Measurements from ENCODE around the gene PTCHD1. TPM values are rescaled to one million over a fixed set of nuclear protein-coding genes. Genes with fewer than 3 reads are reported as not detected.

The PTCHD1 gene
- total and polyA plus RNA-seq, 5 donors from 2014 or later = not detected

DNA sequence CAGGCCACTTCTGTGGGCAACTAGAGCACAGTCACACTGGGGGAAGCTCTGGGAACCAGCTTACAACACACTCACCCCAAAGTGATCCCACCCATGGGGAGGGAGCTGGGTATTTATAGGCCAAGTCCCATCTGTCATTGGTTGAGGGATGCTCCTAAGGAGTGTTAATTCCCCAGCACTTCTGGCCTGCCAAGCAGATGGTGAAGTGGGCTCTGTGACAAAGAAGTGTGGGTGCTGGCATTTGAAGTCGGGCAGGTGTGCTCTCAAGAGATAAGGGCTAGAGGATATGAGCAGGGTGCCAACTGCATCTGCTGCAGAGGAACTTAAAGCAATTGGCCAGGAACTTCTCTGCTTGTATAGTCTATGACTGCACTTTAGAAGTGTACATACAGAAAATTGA lies 30.9 kb downstream of the PTCHD1 start:
- Mint-ChIP-seq H3K4me1 (no peaks in the 10 kb centered on the region), H3K9me3 (peaks cover 0 to 3% (median 0%) of the 10 kb centered on the region in 7 donors), H3K27ac (no peak overlapping the region), H3K4me3 (no peak overlapping the region), H3K36me3 (no peaks in the 10 kb centered on the region), H3K27me3 (no peaks in the 10 kb centered on the region)
- DNase-seq = no peak
- Histone ChIP-seq H3K27ac (ENCODE audit: insufficient read depth, low read length, poor library complexity, severe bottlenecking) (no peak overlapping the region), H3K9me3 (ENCODE audit: control insufficient read depth in 2 of 2, low read length in 2 of 2) (no peaks in the 10 kb centered on the region), H3K27me3 (ENCODE audit: control insufficient read depth, insufficient read depth, low read length) (no peaks in the 10 kb centered on the region), H3K4me3 (ENCODE audit: low read depth, low read length) (no peak overlapping the region), H3K36me3 (ENCODE audit: control insufficient read depth, insufficient read depth, low read length) (no peaks in the 10 kb centered on the region), H3K4me1 (ENCODE audit: control insufficient read depth, insufficient read depth, low read length, poor library complexity, severe bottlenecking) (no peaks in the 10 kb centered on the region)
- no peak for ATAC-seq (ENCODE audit: low read depth in 2 of 2)

DNA sequence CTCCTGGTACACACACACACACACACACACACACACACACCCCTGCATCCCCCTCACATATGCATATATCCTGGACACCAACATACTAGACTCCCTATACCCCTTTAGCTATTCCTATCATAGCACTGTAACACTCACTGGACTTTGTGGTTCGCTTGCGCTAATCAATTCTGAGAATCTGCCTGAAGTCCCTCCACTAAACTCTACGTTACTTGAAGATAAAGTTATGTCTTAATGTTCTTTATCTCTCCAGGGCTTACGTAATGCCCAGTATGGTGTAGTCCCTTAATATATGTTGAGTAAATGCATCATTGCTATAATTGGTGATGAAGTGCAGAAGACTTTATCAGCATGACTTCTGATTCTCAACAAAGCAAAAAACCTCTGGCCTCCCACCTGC lies 32.3 kb downstream of the PTCHD1 start:
- H3K4me3 Mint-ChIP-seq = no peak overlapping the region
- Histone ChIP-seq H3K27ac (ENCODE audit: insufficient read depth, low read length, poor library complexity, severe bottlenecking) (no peak overlapping the region), H3K4me1 (ENCODE audit: control insufficient read depth, insufficient read depth, low read length, poor library complexity, severe bottlenecking) (no peaks in the 10 kb centered on the region), H3K36me3 (ENCODE audit: control insufficient read depth, insufficient read depth, low read length) (no peaks in the 10 kb centered on the region), H3K4me3 (ENCODE audit: low read depth, low read length) (no peak overlapping the region), H3K9me3 (ENCODE audit: control insufficient read depth in 2 of 2, low read length in 2 of 2) (no peaks in the 10 kb centered on the region), H3K27me3 (ENCODE audit: control insufficient read depth, insufficient read depth, low read length) (no peaks in the 10 kb centered on the region)
- no peak for ATAC-seq (ENCODE audit: low read depth in 2 of 2)
- H3K36me3 Mint-ChIP-seq = no peaks in the 10 kb centered on the region
- no peaks in the 10 kb centered on the region for H3K4me1 Mint-ChIP-seq
- H3K27me3 Mint-ChIP-seq = no peaks in the 10 kb centered on the region
- H3K27ac Mint-ChIP-seq = no peak overlapping the region
- H3K9me3 Mint-ChIP-seq = peaks cover 0 to 2% (median 0%) of the 10 kb centered on the region in 7 donors
- DNase-seq = no peak

DNA sequence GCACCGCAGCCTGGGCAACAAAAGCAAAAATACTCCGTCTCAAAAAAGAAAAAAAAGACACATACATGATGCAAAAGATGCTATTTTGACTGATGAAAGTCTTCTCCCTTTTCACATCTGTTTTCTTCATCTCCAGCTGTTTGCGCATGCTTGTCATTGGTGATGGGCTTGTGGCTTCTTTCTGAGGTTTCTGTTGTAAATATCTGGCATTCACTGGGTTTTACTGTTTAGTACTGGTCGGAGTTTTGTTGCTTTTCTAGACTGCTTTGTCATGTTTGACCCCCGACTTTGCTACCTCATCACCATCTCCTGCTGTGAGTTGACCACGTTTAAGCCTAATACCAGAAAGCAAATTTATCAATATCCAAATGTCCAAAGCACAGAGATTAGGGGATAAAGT lies 34.4 kb downstream of the PTCHD1 start:
- ATAC-seq (ENCODE audit: low read depth in 2 of 2) = no peak

DNA sequence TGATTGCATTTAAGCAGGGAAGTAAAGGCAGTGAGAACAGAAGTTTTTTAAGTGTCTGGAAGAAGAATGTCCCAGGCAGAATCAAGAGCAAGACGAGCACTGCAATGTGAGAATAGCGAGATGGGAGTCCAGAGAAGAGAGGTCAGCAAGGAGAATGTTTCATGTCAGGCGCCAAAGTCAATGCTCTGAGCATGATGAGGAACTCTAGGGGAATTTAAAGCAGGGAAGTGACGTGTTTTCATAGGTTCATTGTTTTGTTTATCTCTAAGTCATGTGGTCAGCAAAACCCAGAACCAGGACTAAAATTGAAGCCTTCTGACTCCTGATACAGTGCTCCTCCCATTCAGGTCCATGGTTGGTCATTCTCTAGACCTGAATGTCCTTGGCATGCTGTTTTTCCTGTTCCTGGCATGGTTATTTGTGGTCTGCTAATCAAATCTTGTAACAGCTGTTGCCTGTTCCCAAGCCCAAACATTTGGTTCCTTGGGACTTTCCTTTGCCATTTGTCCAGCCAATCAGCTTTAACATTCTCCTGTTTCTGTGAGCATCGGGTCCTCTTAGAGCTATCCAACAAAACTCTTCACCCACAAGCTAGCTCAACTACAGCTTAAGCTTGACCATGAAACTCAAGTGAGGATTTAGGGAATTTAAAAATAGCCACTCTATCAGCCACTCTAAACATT lies 37.7 kb downstream of the PTCHD1 start:
- H3K9me3 Mint-ChIP-seq = peaks cover 0 to 4% (median 0%) of the 10 kb centered on the region in 7 donors
- DNase-seq = no peak
- no peaks in the 10 kb centered on the region for H3K4me1 Mint-ChIP-seq
- no peaks in the 10 kb centered on the region for H3K27me3 Mint-ChIP-seq
- no peaks in the 10 kb centered on the region for H3K36me3 Mint-ChIP-seq
- Histone ChIP-seq H3K36me3 (ENCODE audit: control insufficient read depth, insufficient read depth, low read length) (no peaks in the 10 kb centered on the region), H3K4me3 (ENCODE audit: low read depth, low read length) (no peak overlapping the region), H3K27me3 (ENCODE audit: control insufficient read depth, insufficient read depth, low read length) (no peaks in the 10 kb centered on the region), H3K9me3 (ENCODE audit: control insufficient read depth in 2 of 2, low read length in 2 of 2) (no peaks in the 10 kb centered on the region), H3K4me1 (ENCODE audit: control insufficient read depth, insufficient read depth, low read length, poor library complexity, severe bottlenecking) (no peaks in the 10 kb centered on the region), H3K27ac (ENCODE audit: insufficient read depth, low read length, poor library complexity, severe bottlenecking) (no peak overlapping the region)
- H3K4me3 Mint-ChIP-seq = no peak overlapping the region
- no peak for ATAC-seq (ENCODE audit: low read depth in 2 of 2)
- H3K27ac Mint-ChIP-seq = no peak overlapping the region

More for the DNA sequence above, 34.4 kb downstream of the PTCHD1 start:
- Histone ChIP-seq H3K27me3 (ENCODE audit: control insufficient read depth, insufficient read depth, low read length) (no peaks in the 10 kb centered on the region), H3K27ac (ENCODE audit: insufficient read depth, low read length, poor library complexity, severe bottlenecking) (no peak overlapping the region), H3K4me3 (ENCODE audit: low read depth, low read length) (no peak overlapping the region), H3K36me3 (ENCODE audit: control insufficient read depth, insufficient read depth, low read length) (no peaks in the 10 kb centered on the region), H3K9me3 (ENCODE audit: control insufficient read depth in 2 of 2, low read length in 2 of 2) (no peaks in the 10 kb centered on the region), H3K4me1 (ENCODE audit: control insufficient read depth, insufficient read depth, low read length, poor library complexity, severe bottlenecking) (no peaks in the 10 kb centered on the region)
- Mint-ChIP-seq H3K4me3 (no peak overlapping the region), H3K27me3 (no peaks in the 10 kb centered on the region), H3K4me1 (no peaks in the 10 kb centered on the region), H3K27ac (no peak overlapping the region), H3K36me3 (no peaks in the 10 kb centered on the region), H3K9me3 (peaks cover 0 to 2% (median 0%) of the 10 kb centered on the region in 7 donors)
- no peak for DNase-seq

DNA sequence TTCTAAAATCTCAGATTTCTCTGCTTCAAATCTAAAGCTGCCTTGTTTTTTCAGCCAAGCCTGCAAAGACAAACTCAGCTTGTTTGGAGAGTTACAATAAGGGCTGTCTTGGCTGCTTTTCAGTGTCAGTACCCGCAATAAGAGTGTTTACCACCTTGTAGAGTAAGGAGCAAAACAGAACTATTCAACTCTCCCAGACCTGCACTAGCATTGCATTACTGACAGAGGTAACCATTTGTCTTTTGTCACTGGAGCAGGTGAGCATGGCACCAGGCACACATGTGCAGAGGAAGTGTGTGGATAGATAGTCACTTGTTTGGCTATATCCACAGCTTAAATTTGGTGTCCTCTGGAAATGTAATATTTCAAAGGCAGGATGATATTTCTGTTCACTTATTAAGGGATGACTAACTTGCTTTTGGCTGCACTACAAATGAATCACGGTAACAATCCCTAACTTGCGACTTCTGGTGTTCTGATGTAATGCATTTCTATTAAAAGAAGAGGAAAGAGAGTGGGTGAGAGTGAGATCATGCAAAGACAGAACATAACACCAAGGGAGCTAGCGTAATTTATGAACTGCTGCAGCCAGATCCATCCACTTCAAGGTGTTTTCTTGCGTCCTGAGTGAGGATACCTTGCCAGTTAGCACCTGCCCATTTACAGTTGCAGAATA lies 38.6 kb downstream of the PTCHD1 start:
- H3K4me1 Mint-ChIP-seq = no peaks in the 10 kb centered on the region
- Histone ChIP-seq H3K27ac (ENCODE audit: insufficient read depth, low read length, poor library complexity, severe bottlenecking) (no peak overlapping the region), H3K9me3 (ENCODE audit: control insufficient read depth in 2 of 2, low read length in 2 of 2) (no peaks in the 10 kb centered on the region), H3K27me3 (ENCODE audit: control insufficient read depth, insufficient read depth, low read length) (no peaks in the 10 kb centered on the region), H3K4me3 (ENCODE audit: low read depth, low read length) (no peak overlapping the region), H3K4me1 (ENCODE audit: control insufficient read depth, insufficient read depth, low read length, poor library complexity, severe bottlenecking) (no peaks in the 10 kb centered on the region), H3K36me3 (ENCODE audit: control insufficient read depth, insufficient read depth, low read length) (no peaks in the 10 kb centered on the region)
- DNase-seq (no peak), ATAC-seq (ENCODE audit: low read depth in 2 of 2) (no peak)
- no peaks in the 10 kb centered on the region for H3K27me3 Mint-ChIP-seq
- no peak overlapping the region for H3K27ac Mint-ChIP-seq
- H3K9me3 Mint-ChIP-seq = peaks cover 0 to 4% (median 0%) of the 10 kb centered on the region in 7 donors
- H3K36me3 Mint-ChIP-seq = no peaks in the 10 kb centered on the region
- H3K4me3 Mint-ChIP-seq = no peak overlapping the region

DNA sequence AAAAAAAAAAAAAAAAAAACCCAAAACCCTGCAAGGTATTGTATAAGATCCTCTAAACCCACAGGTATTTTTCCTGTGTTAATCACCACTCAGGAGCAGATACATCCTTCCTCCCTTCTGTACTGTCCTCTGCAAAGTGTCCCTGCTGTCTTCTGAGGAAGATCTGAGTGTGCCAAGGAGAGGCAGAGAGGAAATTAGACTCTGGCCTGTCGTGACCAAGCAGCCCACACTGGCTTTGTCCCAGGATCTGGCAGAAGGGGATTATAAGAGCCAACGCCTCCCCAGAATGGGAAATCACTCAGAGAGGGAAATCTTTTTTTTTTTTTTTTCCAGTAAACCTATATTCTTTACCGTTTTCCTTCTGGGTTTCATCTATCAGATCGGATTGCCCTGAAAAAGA lies 39.6 kb downstream of the PTCHD1 start:
- no peak overlapping the region for H3K27ac ChIP-seq (ENCODE audit: insufficient read depth, low read length, poor library complexity, severe bottlenecking)
- Mint-ChIP-seq H3K36me3 (no peaks in the 10 kb centered on the region), H3K4me3 (no peak overlapping the region), H3K27ac (no peak overlapping the region), H3K4me1 (no peaks in the 10 kb centered on the region), H3K27me3 (no peaks in the 10 kb centered on the region), H3K9me3 (peaks cover 0 to 3% (median 0%) of the 10 kb centered on the region in 7 donors)
- H3K4me3 ChIP-seq (ENCODE audit: low read depth, low read length) = no peak overlapping the region
- no peaks in the 10 kb centered on the region for H3K4me1 ChIP-seq (ENCODE audit: control insufficient read depth, insufficient read depth, low read length, poor library complexity, severe bottlenecking)
- DNase-seq (no peak), ATAC-seq (ENCODE audit: low read depth in 2 of 2) (no peak)
- H3K27me3 ChIP-seq (ENCODE audit: control insufficient read depth, insufficient read depth, low read length) = no peaks in the 10 kb centered on the region
- no peaks in the 10 kb centered on the region for H3K9me3 ChIP-seq (ENCODE audit: control insufficient read depth in 2 of 2, low read length in 2 of 2)
- H3K36me3 ChIP-seq (ENCODE audit: control insufficient read depth, insufficient read depth, low read length) = no peaks in the 10 kb centered on the region

DNA sequence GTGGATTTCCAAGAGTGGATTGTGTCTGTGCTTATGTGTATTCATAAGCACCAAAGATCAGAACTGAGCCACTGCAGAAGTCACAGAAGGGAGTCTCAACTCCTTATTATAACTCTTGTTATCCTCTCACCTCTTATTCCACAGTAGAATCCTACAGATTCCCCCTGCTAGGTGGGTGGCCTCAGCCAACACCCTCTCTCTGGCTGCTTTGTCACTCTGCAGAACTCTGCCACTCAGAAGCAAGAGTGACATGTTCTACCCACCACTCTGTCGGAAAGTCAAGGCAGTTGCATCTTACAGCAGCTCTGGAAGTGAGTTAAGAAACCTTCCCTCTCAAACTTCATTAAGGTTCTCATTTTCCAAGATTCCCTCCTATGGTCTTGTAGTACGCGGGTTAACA lies 41.9 kb downstream of the PTCHD1 start:
- DNase-seq = no peak
- H3K27ac ChIP-seq (ENCODE audit: insufficient read depth, low read length, poor library complexity, severe bottlenecking) = no peak overlapping the region
- no peak for ATAC-seq (ENCODE audit: low read depth in 2 of 2)
- H3K4me1 Mint-ChIP-seq = peaks cover 0 to 2% (median 0%) of the 10 kb centered on the region in 4 donors
- no peak overlapping the region for H3K27ac Mint-ChIP-seq
- H3K36me3 Mint-ChIP-seq = no peaks in the 10 kb centered on the region
- H3K4me3 ChIP-seq (ENCODE audit: low read depth, low read length) = no peak overlapping the region
- peaks cover 0 to 3% (median 0%) of the 10 kb centered on the region in 7 donors for H3K9me3 Mint-ChIP-seq
- no peaks in the 10 kb centered on the region for H3K27me3 Mint-ChIP-seq
- H3K4me3 Mint-ChIP-seq = no peak overlapping the region
- H3K9me3 ChIP-seq (ENCODE audit: control insufficient read depth in 2 of 2, low read length in 2 of 2) = no peaks in the 10 kb centered on the region
- H3K4me1 ChIP-seq (ENCODE audit: control insufficient read depth, insufficient read depth, low read length, poor library complexity, severe bottlenecking) = no peaks in the 10 kb centered on the region
- H3K27me3 ChIP-seq (ENCODE audit: control insufficient read depth, insufficient read depth, low read length) = no peaks in the 10 kb centered on the region
- no peaks in the 10 kb centered on the region for H3K36me3 ChIP-seq (ENCODE audit: control insufficient read depth, insufficient read depth, low read length)

DNA sequence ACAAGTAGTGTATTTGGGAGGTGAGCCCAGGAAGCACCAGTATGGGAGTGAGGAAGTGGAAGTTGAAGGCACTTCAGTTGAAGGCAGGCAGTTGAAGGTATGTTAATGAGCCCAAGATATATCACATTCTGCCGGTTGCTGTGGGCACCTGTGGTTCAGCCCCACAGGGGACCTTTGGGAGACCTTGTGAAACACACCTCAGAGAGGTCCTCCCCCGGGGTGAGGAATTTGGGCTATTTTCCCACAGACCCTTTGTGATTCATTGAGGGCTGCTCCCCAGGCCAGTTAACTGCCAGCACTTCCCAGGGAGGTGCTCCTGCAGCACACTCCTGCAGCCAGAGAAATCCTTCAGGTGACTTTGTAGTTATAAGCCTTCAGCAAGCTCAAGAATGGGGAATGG lies 45.9 kb downstream of the PTCHD1 start:
- Mint-ChIP-seq H3K9me3 (peaks cover 0 to 5% (median 0%) of the 10 kb centered on the region in 7 donors), H3K27me3 (no peaks in the 10 kb centered on the region), H3K4me3 (no peak overlapping the region), H3K36me3 (no peaks in the 10 kb centered on the region), H3K27ac (no peak overlapping the region), H3K4me1 (peaks cover 0 to 2% (median 0%) of the 10 kb centered on the region in 4 donors)
- DNase-seq = no peak
- Histone ChIP-seq H3K27ac (ENCODE audit: insufficient read depth, low read length, poor library complexity, severe bottlenecking) (no peak overlapping the region), H3K9me3 (ENCODE audit: control insufficient read depth in 2 of 2, low read length in 2 of 2) (no peaks in the 10 kb centered on the region), H3K4me1 (ENCODE audit: control insufficient read depth, insufficient read depth, low read length, poor library complexity, severe bottlenecking) (no peaks in the 10 kb centered on the region), H3K36me3 (ENCODE audit: control insufficient read depth, insufficient read depth, low read length) (no peaks in the 10 kb centered on the region), H3K27me3 (ENCODE audit: control insufficient read depth, insufficient read depth, low read length) (no peaks in the 10 kb centered on the region), H3K4me3 (ENCODE audit: low read depth, low read length) (no peak overlapping the region)
- no peak for ATAC-seq (ENCODE audit: low read depth in 2 of 2)
